Measurements from ENCODE around the gene TGFB2.

The TGFB2 gene

GRCh38 chr1:218413179-218413578 lies 68.0 kb downstream of the TGFB2 start:
- H3K23ac ChIP-seq (ENCODE audit: low read length) = no peak overlapping the region
- peaks cover 2% of the 10 kb centered on the region for H3K9me3 ChIP-seq (ENCODE audit: insufficient read depth, low read depth, low read length)
- H3K79me2 ChIP-seq (ENCODE audit: control insufficient read depth, insufficient read depth, low read length, poor library complexity) = no peaks in the 10 kb centered on the region
- H2BK120ac ChIP-seq (ENCODE audit: insufficient read depth, low read length, poor library complexity) = no peak overlapping the region
- no peak for DNase-seq
- H3K4ac ChIP-seq (ENCODE audit: low read depth, low read length) = no peak overlapping the region
- H2AK5ac ChIP-seq (ENCODE audit: low read length) = no peak overlapping the region
- no peak overlapping the region for H3K18ac ChIP-seq (ENCODE audit: low read length)
- H2BK12ac ChIP-seq (ENCODE audit: low read length) = no peak overlapping the region
- no peak overlapping the region for H4K91ac ChIP-seq (ENCODE audit: low read depth, low read length)
- H3K27ac ChIP-seq (ENCODE audit: low read depth, low read length) = no peak overlapping the region
- peaks cover 0 to 2% of the 10 kb centered on the region in 2 experiments for H3K36me3 ChIP-seq (ENCODE audit: control insufficient read depth in 1 of 2, insufficient read depth in 2 of 2, low read length in 2 of 2)
- WGBS (ENCODE audit: extremely low coverage, insufficient coverage, insufficient read length) = no CpG with 5 or more reads among the region's 10 CpGs
- no peak overlapping the region for H2BK5ac ChIP-seq (ENCODE audit: low read depth, low read length, poor library complexity)
- no peak overlapping the region for H3K4me3 ChIP-seq (ENCODE audit: low read depth, low read length)
- H3K4me2 ChIP-seq (ENCODE audit: low read length) = no peak overlapping the region
- no peak overlapping the region for H4K12ac ChIP-seq (ENCODE audit: low read depth, low read length)
- H3K14ac ChIP-seq (ENCODE audit: low read length) = no peak overlapping the region
- no peak overlapping the region for H2AFZ ChIP-seq (ENCODE audit: insufficient read depth, low read length, poor library complexity)
- no peak overlapping the region for H4K8ac ChIP-seq (ENCODE audit: low read depth, low read length)
- H3K9ac ChIP-seq (ENCODE audit: low read length) = no peak overlapping the region
- no peaks in the 10 kb centered on the region for H3K4me1 ChIP-seq (ENCODE audit: control insufficient read depth in 1 of 2, insufficient read depth in 2 of 2, low read length in 2 of 2)
- no peaks in the 10 kb centered on the region for H3K27me3 ChIP-seq (ENCODE audit: insufficient read depth, low read length)
- H3K79me1 ChIP-seq (ENCODE audit: low read length) = no peaks in the 10 kb centered on the region

DNA sequence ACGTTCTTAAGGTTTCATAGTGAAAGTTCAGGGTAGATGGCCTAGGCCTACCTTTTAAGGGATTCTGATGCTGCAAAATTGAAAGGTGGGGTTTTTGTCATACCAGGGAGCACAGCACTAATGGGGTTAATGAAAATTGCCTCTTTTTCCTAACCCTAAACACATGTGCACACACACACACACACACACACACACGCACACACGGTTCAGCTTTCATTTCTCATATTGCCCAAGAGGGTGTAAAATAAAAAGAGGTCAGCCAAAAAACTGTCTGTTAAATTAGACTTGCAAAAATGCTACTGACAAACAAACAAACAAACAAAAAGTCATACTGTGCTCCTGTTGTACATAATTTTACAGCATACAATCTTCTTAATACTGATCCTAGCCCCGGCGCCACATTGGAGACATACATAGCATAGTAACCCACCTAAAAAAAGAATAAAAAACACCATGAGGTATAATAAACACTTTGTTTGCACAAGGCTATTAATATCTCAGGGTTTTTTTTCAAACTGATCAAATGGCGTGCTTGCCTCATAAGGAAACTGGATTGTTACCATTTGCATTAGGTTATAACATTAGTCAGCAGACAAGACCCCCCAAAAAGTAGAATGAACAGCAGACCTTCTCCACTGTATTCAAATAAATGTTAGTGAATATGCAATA lies 69.1 kb downstream of the TGFB2 start:
- Histone ChIP-seq H3K79me2 (ENCODE audit: control insufficient read depth, insufficient read depth, low read length, poor library complexity) (no peaks in the 10 kb centered on the region), H3K36me3 (ENCODE audit: control insufficient read depth in 1 of 2, insufficient read depth in 2 of 2, low read length in 2 of 2) (peaks cover 0 to 2% of the 10 kb centered on the region in 2 experiments), H3K14ac (ENCODE audit: low read length) (no peak overlapping the region), H4K91ac (ENCODE audit: low read depth, low read length) (no peak overlapping the region), H3K23ac (ENCODE audit: low read length) (no peak overlapping the region), H3K4me3 (ENCODE audit: low read depth, low read length) (no peak overlapping the region), H2AFZ (ENCODE audit: insufficient read depth, low read length, poor library complexity) (no peak overlapping the region), H3K4me2 (ENCODE audit: low read length) (no peak overlapping the region), H3K79me1 (ENCODE audit: low read length) (no peaks in the 10 kb centered on the region), H3K4ac (ENCODE audit: low read depth, low read length) (no peak overlapping the region), H2AK5ac (ENCODE audit: low read length) (no peak overlapping the region), H3K27ac (ENCODE audit: low read depth, low read length) (no peak overlapping the region), H2BK120ac (ENCODE audit: insufficient read depth, low read length, poor library complexity) (no peak overlapping the region), H3K4me1 (ENCODE audit: control insufficient read depth in 1 of 2, insufficient read depth in 2 of 2, low read length in 2 of 2) (no peaks in the 10 kb centered on the region), H2BK12ac (ENCODE audit: low read length) (no peak overlapping the region), H3K9me3 (ENCODE audit: insufficient read depth, low read depth, low read length) (peaks cover 2% of the 10 kb centered on the region), H4K8ac (ENCODE audit: low read depth, low read length) (no peak overlapping the region), H3K27me3 (ENCODE audit: insufficient read depth, low read length) (no peaks in the 10 kb centered on the region), H2BK5ac (ENCODE audit: low read depth, low read length, poor library complexity) (no peak overlapping the region), H4K12ac (ENCODE audit: low read depth, low read length) (no peak overlapping the region), H3K18ac (ENCODE audit: low read length) (no peak overlapping the region), H3K9ac (ENCODE audit: low read length) (no peak overlapping the region)
- no peak for DNase-seq
- WGBS (ENCODE audit: extremely low coverage, insufficient coverage, insufficient read length) = no CpG with 5 or more reads among the region's 6 CpGs

- H2BK12ac ChIP-seq (ENCODE audit: low read length) = no peak overlapping the region
- no peak for DNase-seq
- H3K14ac ChIP-seq (ENCODE audit: low read length) = no peak overlapping the region
- no peak overlapping the region for H2BK5ac ChIP-seq (ENCODE audit: low read depth, low read length, poor library complexity)
- H4K91ac ChIP-seq (ENCODE audit: low read depth, low read length) = no peak overlapping the region
- H4K8ac ChIP-seq (ENCODE audit: low read depth, low read length) = no peak overlapping the region
- no peaks in the 10 kb centered on the region for H3K27me3 ChIP-seq (ENCODE audit: insufficient read depth, low read length)
- no peak overlapping the region for H3K27ac ChIP-seq (ENCODE audit: low read depth, low read length)
- H3K36me3 ChIP-seq (ENCODE audit: control insufficient read depth in 1 of 2, insufficient read depth in 2 of 2, low read length in 2 of 2) = no peaks in the 10 kb centered on the region
- no peaks in the 10 kb centered on the region for H3K79me2 ChIP-seq (ENCODE audit: control insufficient read depth, insufficient read depth, low read length, poor library complexity)
- H3K4me2 ChIP-seq (ENCODE audit: low read length) = no peak overlapping the region
- no peak overlapping the region for H3K18ac ChIP-seq (ENCODE audit: low read length)
- WGBS (ENCODE audit: extremely low coverage, insufficient coverage, insufficient read length) = no CpG with 5 or more reads among the region's 1 CpG
- no peak overlapping the region for H4K12ac ChIP-seq (ENCODE audit: low read depth, low read length)
- no peak overlapping the region for H3K4me3 ChIP-seq (ENCODE audit: low read depth, low read length)
- no peaks in the 10 kb centered on the region for H3K79me1 ChIP-seq (ENCODE audit: low read length)
- no peaks in the 10 kb centered on the region for H3K4me1 ChIP-seq (ENCODE audit: control insufficient read depth in 1 of 2, insufficient read depth in 2 of 2, low read length in 2 of 2)
- H3K4ac ChIP-seq (ENCODE audit: low read depth, low read length) = no peak overlapping the region
- no peak overlapping the region for H3K23ac ChIP-seq (ENCODE audit: low read length)
- H3K9ac ChIP-seq (ENCODE audit: low read length) = no peak overlapping the region
- H2AK5ac ChIP-seq (ENCODE audit: low read length) = no peak overlapping the region
- peaks cover 2% of the 10 kb centered on the region for H3K9me3 ChIP-seq (ENCODE audit: insufficient read depth, low read depth, low read length)
- no peak overlapping the region for H2BK120ac ChIP-seq (ENCODE audit: insufficient read depth, low read length, poor library complexity)
- no peak overlapping the region for H2AFZ ChIP-seq (ENCODE audit: insufficient read depth, low read length, poor library complexity)
Measured at GRCh38 chr1:218415726-218416125, 70.6 kb downstream of the TGFB2 start.

DNA sequence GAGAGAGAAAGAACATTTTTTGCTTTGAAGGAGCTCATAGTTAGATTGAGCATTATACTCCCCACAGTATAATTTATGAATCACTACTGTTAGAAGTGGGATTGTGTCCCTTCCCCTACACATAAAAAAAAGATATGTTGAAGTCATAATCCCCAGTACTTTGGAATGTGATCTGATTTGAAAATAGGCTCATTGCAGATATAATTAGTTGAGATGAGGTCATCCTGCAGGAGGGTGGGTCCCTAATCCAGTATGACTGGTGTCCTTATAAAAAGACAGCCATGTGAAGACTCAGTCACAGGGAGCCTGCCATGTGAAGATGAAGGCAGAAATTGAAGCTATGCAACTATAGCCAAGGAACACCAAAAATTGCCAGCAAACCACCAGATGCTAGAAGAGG lies 76.4 kb downstream of the TGFB2 start:
- Histone ChIP-seq H3K18ac (ENCODE audit: low read length) (no peak overlapping the region), H3K14ac (ENCODE audit: low read length) (no peak overlapping the region), H3K4ac (ENCODE audit: low read depth, low read length) (no peak overlapping the region), H3K27ac (ENCODE audit: low read depth, low read length) (no peak overlapping the region), H4K12ac (ENCODE audit: low read depth, low read length) (no peak overlapping the region), H3K27me3 (ENCODE audit: insufficient read depth, low read length) (no peaks in the 10 kb centered on the region), H3K9ac (ENCODE audit: low read length) (no peak overlapping the region), H3K4me2 (ENCODE audit: low read length) (no peak overlapping the region), H3K9me3 (ENCODE audit: insufficient read depth, low read depth, low read length) (peaks cover 2% of the 10 kb centered on the region), H3K79me2 (ENCODE audit: control insufficient read depth, insufficient read depth, low read length, poor library complexity) (no peaks in the 10 kb centered on the region), H4K8ac (ENCODE audit: low read depth, low read length) (no peak overlapping the region), H3K4me1 (ENCODE audit: control insufficient read depth in 1 of 2, insufficient read depth in 2 of 2, low read length in 2 of 2) (no peaks in the 10 kb centered on the region), H3K23ac (ENCODE audit: low read length) (no peak overlapping the region), H2AFZ (ENCODE audit: insufficient read depth, low read length, poor library complexity) (no peak overlapping the region), H3K36me3 (ENCODE audit: control insufficient read depth in 1 of 2, insufficient read depth in 2 of 2, low read length in 2 of 2) (no peaks in the 10 kb centered on the region), H3K4me3 (ENCODE audit: low read depth, low read length) (no peak overlapping the region), H4K91ac (ENCODE audit: low read depth, low read length) (no peak overlapping the region), H3K79me1 (ENCODE audit: low read length) (no peaks in the 10 kb centered on the region), H2AK5ac (ENCODE audit: low read length) (no peak overlapping the region), H2BK12ac (ENCODE audit: low read length) (no peak overlapping the region), H2BK120ac (ENCODE audit: insufficient read depth, low read length, poor library complexity) (no peak overlapping the region), H2BK5ac (ENCODE audit: low read depth, low read length, poor library complexity) (no peak overlapping the region)
- no peak for DNase-seq

All from trophoblast cell (in vitro differentiated cells and primary cell).